Fibroblast of lung (primary cell): ENCODE data around the gene CDKN2B. TPM values are rescaled to one million over a fixed set of nuclear protein-coding genes. Genes with fewer than 3 reads are reported as not detected.

Experiments used
- DNase-seq, 2 donors: peaks; one replicate each; pipeline versions ENCODE4 v3.0.0 to v3.0.0-alpha.2; 2010; ENCODE audit warnings: low read depth in 2 of 2
- H2AFZ ChIP-seq: 2 replicates; pipeline ENCODE4 v1.5.1; 2012; ENCODE audit warnings: low read length, control low read depth, inconsistent platforms
- H3K27ac ChIP-seq: 2 replicates; pipeline ENCODE4 v1.5.1; 2011; ENCODE audit warnings: low read length, control low read depth; ENCODE audit not compliant: insufficient read depth
- H3K27me3 ChIP-seq: 2 replicates; pipeline ENCODE4 v1.5.1; 2011; ENCODE audit warnings: mild to moderate bottlenecking, low read length; ENCODE audit not compliant: control insufficient read depth, insufficient read depth
- H3K36me3 ChIP-seq: 2 replicates; pipeline ENCODE4 v1.5.1; 2011; ENCODE audit warnings: low read length; ENCODE audit not compliant: control insufficient read depth, insufficient read depth
- H3K4me1 ChIP-seq: 2 replicates; pipeline ENCODE4 v1.5.1; 2011; ENCODE audit warnings: low read length; ENCODE audit not compliant: control insufficient read depth, insufficient read depth; ENCODE audit errors: extremely low read depth
- H3K4me2 ChIP-seq: 2 replicates; pipeline ENCODE4 v1.5.1; 2011; ENCODE audit warnings: low read length, control low read depth; ENCODE audit not compliant: insufficient read depth; ENCODE audit errors: extremely low read depth
- H3K4me3 ChIP-seq, 4 experiments: fragments of 200-600 bp in 1 of 4; sonication (generic) in 1 of 4; replicated peaks in 1 of 4; 2 replicates each; pipeline ENCODE4 v1.5.1; 2011 to 2016; ENCODE audit warnings: low read length in 4 of 4, low read depth in 3 of 4, mild to moderate bottlenecking in 3 of 4, control low read depth in 2 of 4, inconsistent platforms in 1 of 4, mixed read lengths in 1 of 4; ENCODE audit not compliant: insufficient read depth in 1 of 4; ENCODE audit errors: control extremely low read depth in 1 of 4
- H3K79me2 ChIP-seq: 2 replicates; pipeline ENCODE4 v1.5.1; 2012; ENCODE audit warnings: mild to moderate bottlenecking, low read length, inconsistent platforms; ENCODE audit not compliant: control insufficient read depth, insufficient read depth
- H3K9ac ChIP-seq: 2 replicates; pipeline ENCODE4 v1.5.1; 2011; ENCODE audit warnings: mild to moderate bottlenecking, low read length, control low read depth; ENCODE audit not compliant: insufficient read depth
- H3K9me3 ChIP-seq: 2 replicates; pipeline ENCODE4 v1.5.1; 2012; ENCODE audit warnings: low read depth, low read length; ENCODE audit not compliant: control insufficient read depth, insufficient read depth
- H4K20me1 ChIP-seq: 2 replicates; pipeline ENCODE4 v1.5.1; 2011; ENCODE audit warnings: low read length; ENCODE audit not compliant: control insufficient read depth, insufficient read depth; ENCODE audit errors: extremely low read depth
- EZH2 ChIP-seq: IDR thresholded peaks from 2 replicates; pipeline ENCODE4 v1.5.1; 2012; ENCODE audit warnings: low read length, control low read depth, mild to moderate bottlenecking; ENCODE audit errors: missing control alignments
- polyA plus RNA-seq, 2 donors: library from polyadenylated mRNA; depleted of rRNA in 1 of 2; stranded (reverse) in 1 of 2; unstranded in 1 of 2; fragments of >200 nt; gene quantifications; 2 replicates each; pipeline ENCODE4 v1.2.1, GENCODE V29; 2011 to 2012; ENCODE audit warnings: missing spikeins in 1 of 2
- total RNA-seq: library from RNA; depleted of rRNA; stranded (reverse); fragments of >200 nt; gene quantifications from 2 replicates; pipeline ENCODE4 v1.2.1, GENCODE V29; 2014
- TF ChIP-seq, protein P1 (sequence below), 2 donors: IDR thresholded peaks in 1 of 2; conservative IDR thresholded peaks in 1 of 2; 1 replicate in 1 of 2; 2 replicates in 1 of 2; pipeline ENCODE4 v1.5.1; 2011 to 2012; ENCODE audit warnings: low read length in 2 of 2, control low read depth in 1 of 2, inconsistent platforms in 1 of 2, low read depth in 1 of 2, mild to moderate bottlenecking in 1 of 2

CDKN2B gene
- total and polyA plus RNA-seq, 2 donors (not counting 1 experiment from before 2014, with no cell fraction given) = 22.6 to 44.9 TPM

DNA sequence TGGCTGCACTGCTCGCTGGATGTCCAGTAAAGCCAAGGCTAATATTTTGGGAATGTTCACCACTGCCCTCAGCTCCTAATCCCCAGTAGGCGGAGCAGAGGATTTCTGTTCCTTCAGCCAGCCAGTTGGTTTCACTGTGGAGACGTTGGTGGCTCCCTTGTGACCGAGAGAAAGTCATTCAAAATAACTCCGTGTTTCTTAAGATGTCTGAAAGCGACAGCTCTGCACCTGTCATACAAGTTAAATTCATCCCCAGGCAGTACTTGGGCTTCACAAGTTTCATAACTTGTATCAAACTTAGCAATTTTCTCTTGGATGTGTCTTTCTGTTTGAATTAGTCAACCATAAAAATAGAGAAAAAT is 382 bp upstream of the CDKN2B start:
- peak overlapping the region in 2 of 4 experiments; percentile 40 to 46 for H3K4me3 ChIP-seq
- DNase-seq = no peak
- H3K27ac ChIP-seq = no peak overlapping the region
- no peaks in the 10 kb centered on the region for H3K27me3 ChIP-seq
- H3K4me2 ChIP-seq = peak overlapping the region; percentile 72
- H4K20me1 ChIP-seq = no peaks in the 10 kb centered on the region
- no peaks in the 10 kb centered on the region for H3K9me3 ChIP-seq
- no peaks in the 10 kb centered on the region for H3K36me3 ChIP-seq
- peaks cover 26% of the 10 kb centered on the region for H3K79me2 ChIP-seq
- no peak overlapping the region for H3K9ac ChIP-seq
- peaks cover 5% of the 10 kb centered on the region for H3K4me1 ChIP-seq
- H2AFZ ChIP-seq = no peak overlapping the region
- no peak for TF ChIP-seq EZH2
- TF ChIP-seq, protein P1, sequence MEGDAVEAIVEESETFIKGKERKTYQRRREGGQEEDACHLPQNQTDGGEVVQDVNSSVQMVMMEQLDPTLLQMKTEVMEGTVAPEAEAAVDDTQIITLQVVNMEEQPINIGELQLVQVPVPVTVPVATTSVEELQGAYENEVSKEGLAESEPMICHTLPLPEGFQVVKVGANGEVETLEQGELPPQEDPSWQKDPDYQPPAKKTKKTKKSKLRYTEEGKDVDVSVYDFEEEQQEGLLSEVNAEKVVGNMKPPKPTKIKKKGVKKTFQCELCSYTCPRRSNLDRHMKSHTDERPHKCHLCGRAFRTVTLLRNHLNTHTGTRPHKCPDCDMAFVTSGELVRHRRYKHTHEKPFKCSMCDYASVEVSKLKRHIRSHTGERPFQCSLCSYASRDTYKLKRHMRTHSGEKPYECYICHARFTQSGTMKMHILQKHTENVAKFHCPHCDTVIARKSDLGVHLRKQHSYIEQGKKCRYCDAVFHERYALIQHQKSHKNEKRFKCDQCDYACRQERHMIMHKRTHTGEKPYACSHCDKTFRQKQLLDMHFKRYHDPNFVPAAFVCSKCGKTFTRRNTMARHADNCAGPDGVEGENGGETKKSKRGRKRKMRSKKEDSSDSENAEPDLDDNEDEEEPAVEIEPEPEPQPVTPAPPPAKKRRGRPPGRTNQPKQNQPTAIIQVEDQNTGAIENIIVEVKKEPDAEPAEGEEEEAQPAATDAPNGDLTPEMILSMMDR (conservative IDR thresholded peaks at IDR 0.05 in 1 of 2, IDR thresholded peaks at IDR 0.05 in 1 of 2; ENCODE audit: low read depth in 1 of 2, low read length in 2 of 2) = peak; percentile 48 to 61

- H3K9me3 ChIP-seq = no peaks in the 10 kb centered on the region
- H3K4me1 ChIP-seq = peaks cover 5% of the 10 kb centered on the region
- TF ChIP-seq, protein P1 (conservative IDR thresholded peaks at IDR 0.05 in 1 of 2, IDR thresholded peaks at IDR 0.05 in 1 of 2; ENCODE audit: low read depth in 1 of 2, low read length in 2 of 2) = no peak
- no peak for TF ChIP-seq EZH2
- no peaks in the 10 kb centered on the region for H4K20me1 ChIP-seq
- peak overlapping the region; percentile 80 to 97 (median 88) for H3K4me3 ChIP-seq
- H3K36me3 ChIP-seq = no peaks in the 10 kb centered on the region
- peak overlapping the region; percentile 91 for H3K27ac ChIP-seq
- no peak for DNase-seq
- H3K27me3 ChIP-seq = no peaks in the 10 kb centered on the region
- peak overlapping the region; percentile 94 for H3K9ac ChIP-seq
- peak overlapping the region; percentile 26 for H3K4me2 ChIP-seq
- H2AFZ ChIP-seq = peak overlapping the region; percentile 36
- peaks cover 26% of the 10 kb centered on the region for H3K79me2 ChIP-seq
Measured at GRCh38 chr9:22008384-22008716, 755 bp downstream of the CDKN2B start.

- Histone ChIP-seq H3K27me3 (no peaks in the 10 kb centered on the region), H3K27ac (no peak overlapping the region), H3K4me1 (peaks cover 5% of the 10 kb centered on the region), H3K9ac (no peak overlapping the region), H4K20me1 (no peaks in the 10 kb centered on the region), H3K4me3 (peak overlapping the region; percentile 21 to 83 (median 38)), H3K4me2 (peak overlapping the region; percentile 81), H3K9me3 (no peaks in the 10 kb centered on the region), H3K36me3 (no peaks in the 10 kb centered on the region), H2AFZ (peak overlapping the region; percentile 7), H3K79me2 (peaks cover 28% of the 10 kb centered on the region)
- TF ChIP-seq, protein P1 (conservative IDR thresholded peaks at IDR 0.05 in 1 of 2, IDR thresholded peaks at IDR 0.05 in 1 of 2; ENCODE audit: low read depth in 1 of 2, low read length in 2 of 2) = no peak
- TF ChIP-seq EZH2 = no peak
- peak; percentile 38 to 62 for DNase-seq
Measured at GRCh38 chr9:22005702-22006606, 3.2 kb downstream of the CDKN2B start.
